ENCODE results near the gene WIZ. TPM values are rescaled to one million over a fixed set of nuclear protein-coding genes. Genes with fewer than 3 reads are reported as not detected.

Gene WIZ
- total RNA-seq, 1 experiment from 2014 or later, result 24.3 TPM

DNA sequence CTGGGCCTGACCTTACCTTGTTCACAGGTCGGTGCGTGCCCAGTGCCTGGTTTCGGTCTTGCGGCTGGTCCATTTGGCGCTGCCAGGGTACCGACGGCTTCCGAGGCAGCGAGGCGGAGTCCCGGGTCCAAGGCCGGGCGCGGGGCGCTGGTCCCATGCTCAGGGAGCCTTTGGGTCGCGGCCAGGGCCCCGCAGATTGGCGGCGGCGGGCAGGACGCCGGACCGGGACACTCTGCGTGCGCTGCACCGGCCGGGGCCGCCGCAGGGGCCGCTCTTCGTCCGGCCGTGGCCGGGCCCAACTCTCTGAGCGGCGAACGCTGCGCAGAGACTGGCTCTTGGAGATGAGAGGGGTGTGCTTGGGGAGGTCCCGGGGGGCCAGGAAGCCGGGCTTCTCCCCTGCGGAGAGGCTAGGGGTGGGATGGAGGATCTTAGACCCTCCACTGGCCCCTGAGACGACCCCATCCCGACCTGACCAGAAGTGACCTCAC lies 3.4 kb upstream of the WIZ start:
- peaks cover 13% of the 10 kb centered on the region for H3K27me3 ChIP-seq
- DNase-seq, result no peak
- no peak overlapping the region for H3K4me3 ChIP-seq
- no peaks in the 10 kb centered on the region for H3K9me3 ChIP-seq
- H3K36me3 ChIP-seq, result no peaks in the 10 kb centered on the region

DNA sequence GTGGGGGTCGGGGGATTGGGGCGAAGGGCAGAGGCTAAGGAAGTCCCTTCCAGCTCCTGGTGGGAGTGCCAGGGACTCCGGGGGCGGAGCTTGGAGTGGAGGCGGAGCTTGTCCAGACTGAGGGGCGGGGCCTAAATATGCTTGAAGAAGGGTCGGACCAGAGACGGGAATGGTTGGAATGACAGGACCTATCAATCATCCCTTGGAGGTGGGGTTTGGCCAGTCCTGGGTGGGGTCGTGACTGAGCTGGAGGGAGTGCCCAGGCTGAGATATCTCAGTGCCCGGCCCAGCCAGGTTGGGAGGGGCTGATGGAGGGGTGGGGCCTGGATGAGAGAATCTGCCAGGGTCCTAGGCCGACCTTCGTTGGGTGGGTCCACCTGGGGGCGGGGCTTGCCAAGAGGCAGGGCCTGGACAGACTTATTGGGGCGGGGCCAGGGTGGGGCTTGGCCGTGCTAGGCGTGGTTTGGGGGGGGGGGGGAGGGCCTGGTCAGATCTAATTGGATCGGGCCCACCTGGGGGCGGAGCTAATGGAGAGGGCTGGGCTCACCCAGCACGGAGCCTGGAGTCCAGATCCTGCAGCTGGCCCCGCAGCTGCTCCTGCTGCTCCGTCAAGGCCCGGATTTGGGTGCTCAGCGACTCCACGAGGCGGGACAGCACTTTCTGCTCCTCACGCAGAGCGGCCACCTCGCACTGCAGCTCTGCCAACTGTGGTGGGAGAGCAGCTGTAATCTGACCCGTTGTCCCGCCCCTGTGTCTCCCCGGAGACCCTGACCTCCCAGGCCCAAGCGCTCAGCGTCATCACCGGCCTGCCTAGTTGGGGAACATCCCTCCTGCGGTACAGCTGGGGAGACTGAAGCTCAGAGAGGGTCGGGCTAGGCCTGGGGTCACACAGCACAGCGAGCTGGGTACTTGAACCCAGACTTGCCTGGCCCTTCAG lies 2.6 kb upstream of the WIZ start:
- H3K4me3 ChIP-seq, result no peak overlapping the region
- peaks cover 9% of the 10 kb centered on the region for H3K27me3 ChIP-seq
- no peaks in the 10 kb centered on the region for H3K9me3 ChIP-seq
- DNase-seq, result peak; percentile 75
- H3K36me3 ChIP-seq, result no peaks in the 10 kb centered on the region

DNA sequence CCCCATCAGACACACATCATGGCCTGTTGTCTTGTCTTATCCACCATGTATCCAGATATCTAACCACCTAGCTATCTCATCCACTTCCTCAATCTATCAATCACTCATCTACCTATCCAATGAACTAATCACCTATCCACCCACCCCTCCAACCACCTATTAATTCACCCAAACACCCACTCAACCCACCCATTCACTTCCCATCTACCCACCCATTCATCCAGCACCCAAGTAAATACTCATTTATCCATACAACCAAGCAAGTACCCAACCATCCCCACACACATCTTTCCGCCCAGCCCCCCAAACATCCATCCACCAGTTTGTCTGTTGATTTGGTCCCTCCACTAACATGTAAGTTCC lies 753 bp upstream of the WIZ start:
- no peaks in the 10 kb centered on the region for H3K36me3 ChIP-seq
- DNase-seq, result no peak
- no peaks in the 10 kb centered on the region; the same call in 1 of the 2 replicates for H3K27me3 ChIP-seq
- no peaks in the 10 kb centered on the region for H3K9me3 ChIP-seq
- H3K4me3 ChIP-seq, result no peak overlapping the region

DNA sequence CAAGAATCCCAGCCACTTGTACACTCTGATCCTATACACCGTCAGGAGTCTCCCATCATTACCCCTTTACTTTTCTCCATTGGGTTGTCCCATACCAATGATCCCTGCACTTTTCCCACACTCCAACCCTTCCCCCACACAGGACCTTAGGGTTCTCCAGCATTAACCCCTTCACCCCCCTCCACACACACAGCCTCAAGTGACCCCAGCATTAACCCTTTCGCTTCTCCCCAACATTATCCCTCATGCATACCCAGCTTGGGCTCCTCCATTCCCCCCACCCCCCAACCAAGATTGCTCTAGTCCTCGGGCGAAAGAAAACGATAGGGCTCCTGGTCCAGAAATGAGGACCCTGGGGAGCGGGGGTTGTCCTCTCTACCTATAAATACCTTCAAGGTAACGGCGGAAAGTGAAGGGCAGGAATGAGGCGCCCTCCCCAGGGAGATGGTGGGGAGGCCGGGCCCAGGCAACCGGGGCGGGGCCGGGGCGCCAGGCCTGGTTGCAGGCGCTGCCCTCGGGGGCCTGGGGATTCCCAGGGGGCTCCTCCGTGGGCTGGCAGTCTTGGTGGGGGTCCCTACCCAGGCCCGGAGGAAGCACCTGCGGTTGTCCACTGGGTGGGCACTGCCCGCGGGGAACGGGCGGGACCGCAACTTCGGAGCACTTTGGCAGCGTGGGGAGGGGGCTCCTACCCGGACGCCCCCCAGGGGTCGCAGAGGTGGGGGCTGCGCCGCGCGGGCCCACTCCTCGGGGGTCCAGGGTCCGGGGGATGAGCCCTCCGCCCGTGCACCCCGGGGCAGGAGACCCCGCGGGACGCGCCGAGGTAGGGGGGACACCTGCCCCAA lies 757 bp downstream of the WIZ start:
- H3K9me3 ChIP-seq, result no peaks in the 10 kb centered on the region
- H3K4me3 ChIP-seq, result peak overlapping the region; percentile 38
- DNase-seq, result no peak
- no peaks in the 10 kb centered on the region for H3K36me3 ChIP-seq
- no peaks in the 10 kb centered on the region; the same call in 1 of the 2 replicates for H3K27me3 ChIP-seq

DNA sequence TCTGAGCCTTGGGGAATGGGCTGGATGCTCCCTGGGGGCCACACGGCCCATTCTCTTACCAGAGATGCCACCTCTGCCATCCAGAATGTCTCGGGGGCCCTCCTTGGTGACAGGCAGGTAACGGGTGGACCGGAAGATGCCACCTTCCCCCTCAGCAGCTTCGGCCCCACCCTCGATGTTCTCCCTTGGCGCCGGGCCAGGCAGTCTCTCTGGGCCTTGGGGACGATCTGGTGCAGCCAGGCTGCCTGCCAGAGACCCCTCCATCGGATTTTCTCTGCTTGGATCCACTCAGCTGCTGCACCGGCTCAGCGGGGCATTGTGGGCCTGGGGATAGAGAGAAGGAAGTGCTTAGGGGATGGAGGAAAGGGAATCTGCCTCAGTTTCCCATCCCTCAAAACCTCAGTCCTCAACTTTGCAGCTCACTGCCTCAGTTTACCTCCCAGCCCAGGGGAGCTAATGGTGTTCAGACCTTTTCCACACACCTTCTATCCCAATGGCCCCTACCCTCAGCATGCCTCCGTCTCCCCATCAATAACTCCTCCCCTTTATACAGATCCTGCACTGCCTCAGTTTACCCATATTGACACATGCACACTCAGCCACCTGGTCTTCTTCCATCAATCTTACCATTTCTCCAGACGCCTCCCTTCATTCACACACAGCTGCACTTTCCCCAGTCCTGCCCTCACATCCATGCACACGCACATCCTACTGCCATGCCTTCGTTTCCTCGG lies 1.5 kb downstream of the WIZ start:
- Histone ChIP-seq H3K27me3 (no peaks in the 10 kb centered on the region; the same call in 1 of the 2 replicates), H3K36me3 (no peaks in the 10 kb centered on the region), H3K4me3 (no peak overlapping the region), H3K9me3 (no peaks in the 10 kb centered on the region)
- no peak for DNase-seq

DNA sequence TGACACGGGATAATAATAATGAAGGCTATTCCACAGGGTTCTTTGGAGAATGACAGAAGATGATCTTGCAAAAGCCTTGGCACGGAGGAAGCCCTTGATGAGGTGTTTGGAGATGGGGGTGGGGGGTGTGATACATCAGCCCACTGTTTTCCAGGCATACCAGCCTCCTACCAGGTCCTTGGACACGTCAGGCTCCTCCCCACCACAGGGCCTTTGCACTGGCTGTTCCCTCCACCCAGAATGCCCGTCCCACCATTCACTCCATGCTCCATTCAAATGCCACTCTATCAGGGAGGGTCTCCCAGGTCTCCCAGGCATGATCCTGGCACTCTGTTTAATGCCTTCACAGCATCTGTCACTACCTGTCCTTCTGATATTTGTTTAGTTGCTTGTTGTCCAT lies 2.7 kb downstream of the WIZ start:
- Histone ChIP-seq H3K4me3 (no peak overlapping the region), H3K9me3 (no peaks in the 10 kb centered on the region), H3K27me3 (no peaks in the 10 kb centered on the region; the same call in 1 of the 2 replicates), H3K36me3 (no peaks in the 10 kb centered on the region)
- DNase-seq, result no peak

DNA sequence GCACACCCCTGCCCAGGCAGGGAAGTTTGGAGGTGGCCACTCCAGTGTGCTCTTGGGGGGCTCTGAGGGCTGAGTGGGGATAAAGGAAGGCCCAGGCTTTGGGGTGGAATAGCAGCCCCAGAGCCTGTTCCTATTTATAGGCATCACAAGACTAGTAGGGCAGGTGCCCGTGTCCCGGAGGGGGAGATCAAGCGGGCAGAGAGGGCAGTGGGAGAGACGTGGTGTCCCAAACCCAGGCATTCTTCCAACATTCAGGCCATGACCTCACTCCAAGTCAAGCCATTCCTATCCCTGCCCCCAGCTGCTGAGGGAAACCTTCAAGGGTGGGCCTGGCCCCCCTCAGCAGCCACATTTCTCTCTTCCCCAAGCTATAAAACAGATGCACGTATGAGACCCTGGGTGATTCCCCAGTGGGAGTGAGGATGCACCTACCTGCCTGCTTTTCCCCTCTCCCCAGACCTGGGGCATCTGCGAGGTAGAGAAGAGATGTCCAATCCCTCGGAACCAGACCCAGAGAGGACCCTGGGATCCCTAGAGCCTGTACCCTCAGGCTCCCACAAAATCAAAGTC lies 3.9 kb downstream of the WIZ start:
- no peaks in the 10 kb centered on the region; the same call in 1 of the 2 replicates for H3K27me3 ChIP-seq
- H3K36me3 ChIP-seq, result no peaks in the 10 kb centered on the region
- H3K9me3 ChIP-seq, result no peaks in the 10 kb centered on the region
- no peak for DNase-seq
- H3K4me3 ChIP-seq, result no peak overlapping the region

DNA sequence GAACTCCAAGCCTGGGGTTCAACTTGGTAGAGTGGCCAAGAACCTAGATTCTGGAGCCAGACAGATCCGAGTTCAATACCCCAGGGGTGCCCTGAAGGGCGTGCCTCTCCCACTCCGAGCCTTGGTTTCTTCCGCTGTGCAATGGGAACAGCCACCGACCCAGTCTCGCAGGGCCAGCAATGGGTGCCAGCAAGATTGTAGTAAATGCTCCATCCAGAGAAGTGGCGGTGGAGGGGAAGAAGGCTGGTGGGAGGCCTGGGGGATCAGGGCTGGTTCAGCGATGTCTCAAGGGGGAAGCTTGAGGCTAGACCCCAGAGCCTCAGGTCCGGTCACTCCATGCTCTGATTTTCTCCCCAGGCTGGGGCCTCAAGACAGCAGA lies 4.5 kb downstream of the WIZ start:
- Histone ChIP-seq H3K9me3 (no peaks in the 10 kb centered on the region), H3K36me3 (no peaks in the 10 kb centered on the region), H3K27me3 (no peaks in the 10 kb centered on the region; the same call in 1 of the 2 replicates), H3K4me3 (no peak overlapping the region)
- DNase-seq, result no peak

DNA sequence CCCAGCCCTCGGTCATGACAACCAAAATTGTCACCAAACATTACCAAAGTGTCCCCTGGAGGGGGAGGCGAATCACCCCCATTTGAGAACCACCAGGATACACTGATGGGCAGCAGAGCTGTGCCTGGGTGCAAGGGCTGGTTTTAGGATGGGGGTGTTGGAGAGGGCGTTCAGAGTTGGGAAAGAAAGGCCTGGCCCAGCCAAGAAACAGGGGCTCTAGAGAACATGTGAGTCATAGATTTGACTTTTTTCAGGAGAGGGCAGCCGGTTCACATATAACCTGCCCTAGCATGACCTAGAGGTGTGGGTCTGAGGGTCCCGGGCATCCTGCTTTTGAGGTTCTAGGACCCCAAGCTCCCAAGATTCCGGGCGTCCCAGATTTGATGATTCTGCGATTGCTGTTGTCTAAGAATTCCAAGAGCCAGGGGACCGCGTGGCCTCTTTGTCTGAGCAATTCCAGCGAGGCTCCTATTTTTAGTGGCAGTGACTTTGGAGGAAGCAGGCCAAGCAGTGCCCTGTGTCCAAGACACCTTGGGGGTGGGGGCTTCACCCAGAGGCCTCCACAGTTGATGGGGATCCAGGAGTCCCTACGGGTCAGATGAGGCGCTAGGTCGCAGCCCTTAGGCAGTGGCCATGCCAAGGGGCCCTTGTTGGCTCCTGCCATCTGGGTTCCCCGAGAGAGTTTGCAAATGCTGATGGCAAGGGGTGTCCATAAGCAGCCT lies 5.1 kb downstream of the WIZ start:
- H3K27me3 ChIP-seq, result no peaks in the 10 kb centered on the region; the same call in 1 of the 2 replicates
- no peaks in the 10 kb centered on the region for H3K9me3 ChIP-seq
- DNase-seq, result no peak
- no peaks in the 10 kb centered on the region for H3K36me3 ChIP-seq
- H3K4me3 ChIP-seq, result no peak overlapping the region

DNA sequence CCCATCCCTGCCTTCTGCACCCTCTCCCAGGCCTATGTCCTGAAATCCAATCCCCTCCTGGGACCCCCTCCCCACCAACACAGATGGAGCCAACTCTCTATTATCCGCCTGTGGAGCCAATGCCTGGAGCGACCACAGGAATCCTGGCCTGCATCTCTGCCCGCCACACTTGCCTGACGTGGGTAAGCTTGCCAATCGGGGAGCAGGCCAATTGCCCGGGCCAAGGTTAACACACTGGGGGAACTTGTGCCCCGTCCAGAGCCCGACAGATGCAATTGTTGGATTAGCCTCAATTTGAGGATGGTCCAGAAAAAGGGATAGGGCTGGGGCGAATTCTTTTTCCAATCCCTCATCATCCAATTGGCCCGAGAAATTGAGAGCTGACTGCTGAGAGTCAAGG lies 5.9 kb downstream of the WIZ start:
- Histone ChIP-seq H3K9me3 (no peaks in the 10 kb centered on the region), H3K36me3 (no peaks in the 10 kb centered on the region), H3K27me3 (no peaks in the 10 kb centered on the region; the same call in 1 of the 2 replicates), H3K4me3 (no peak overlapping the region)
- DNase-seq, result peak; percentile 98

DNA sequence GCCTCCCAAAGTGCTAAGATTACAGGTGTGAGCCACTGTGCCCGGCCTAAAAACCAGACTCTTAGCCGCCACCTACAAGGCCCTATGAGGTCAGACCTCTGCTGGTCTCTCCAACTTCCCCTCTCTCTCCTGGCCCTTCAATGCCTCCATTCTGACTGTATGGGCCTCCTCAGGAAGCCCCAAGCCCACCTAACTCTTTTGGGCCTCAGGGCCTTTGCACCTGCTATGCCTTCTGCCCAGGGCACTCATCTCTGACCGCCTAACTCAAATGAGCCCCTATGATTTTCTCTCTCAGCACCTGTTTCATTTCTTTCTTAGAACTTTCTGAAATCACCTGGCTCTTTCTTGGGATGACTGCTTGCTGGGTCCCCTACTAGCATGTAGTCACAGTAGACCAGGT lies 6.4 kb downstream of the WIZ start:
- Histone ChIP-seq H3K9me3 (no peaks in the 10 kb centered on the region), H3K36me3 (no peaks in the 10 kb centered on the region), H3K4me3 (no peak overlapping the region), H3K27me3 (no peaks in the 10 kb centered on the region; the same call in 1 of the 2 replicates)
- DNase-seq, result no peak

DNA sequence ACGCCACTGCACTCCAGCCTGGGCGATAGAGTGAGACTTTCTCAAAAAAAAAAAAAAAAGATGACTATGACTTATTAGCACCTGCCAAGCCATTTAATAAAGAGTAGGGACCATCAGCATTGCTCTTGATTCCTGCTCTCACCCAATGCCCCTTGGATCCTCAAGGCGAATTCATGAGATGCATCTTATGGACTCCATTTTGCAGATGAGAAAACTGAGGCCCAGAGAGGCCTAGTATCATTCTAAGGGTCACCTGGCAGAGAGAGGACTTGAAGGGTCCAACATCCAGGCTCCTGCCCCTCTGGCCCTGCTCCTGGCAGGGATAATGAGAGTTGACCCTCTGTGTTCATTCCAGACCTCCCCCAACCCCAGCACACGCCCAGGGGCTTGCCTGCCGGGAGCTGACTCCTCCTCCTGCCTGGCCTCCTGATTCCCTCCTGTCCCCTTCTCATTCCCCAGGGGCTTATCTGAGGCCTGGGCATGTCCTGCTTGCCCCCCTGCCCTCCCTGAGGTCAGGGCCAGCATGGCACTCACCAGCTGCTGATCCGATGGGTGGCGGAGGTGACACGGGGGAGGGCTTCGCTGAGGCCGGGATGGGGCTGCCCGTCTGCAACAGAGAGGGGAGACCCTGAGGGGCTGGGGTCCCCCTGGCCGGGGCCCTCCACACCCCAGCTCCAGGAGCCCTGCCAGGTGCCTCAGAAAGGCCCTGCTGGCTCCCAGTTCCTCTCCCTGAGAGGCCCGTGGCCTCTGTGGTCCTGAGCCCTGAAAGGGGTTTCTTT lies 7.4 kb downstream of the WIZ start:
- no peaks in the 10 kb centered on the region for H3K36me3 ChIP-seq

DNA sequence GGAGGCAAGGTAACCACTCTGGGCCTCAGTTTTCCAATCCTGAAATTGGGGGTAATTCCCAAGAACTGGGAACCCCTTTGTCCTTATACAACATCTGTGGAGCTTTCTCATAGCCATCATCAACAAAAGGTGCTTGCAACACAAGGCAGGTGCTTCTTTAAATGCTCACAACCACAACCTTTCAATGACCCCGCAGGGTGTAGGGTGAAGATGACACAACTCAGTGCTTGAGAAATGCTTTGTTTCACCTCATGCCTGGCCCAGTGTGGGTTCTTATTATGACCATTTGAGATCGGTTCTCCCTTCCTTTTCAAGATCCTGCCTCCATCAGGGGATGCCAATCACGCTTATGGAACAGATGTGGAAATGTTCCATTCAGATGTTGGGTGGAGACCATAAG lies 8.4 kb downstream of the WIZ start:
- H3K9me3 ChIP-seq, result no peaks in the 10 kb centered on the region
- H3K27me3 ChIP-seq, result no peaks in the 10 kb centered on the region
- H3K36me3 ChIP-seq, result no peaks in the 10 kb centered on the region
- H3K4me3 ChIP-seq, result no peak overlapping the region
- no peak for DNase-seq

More for the DNA sequence above, 7.4 kb downstream of the WIZ start:
- Histone ChIP-seq H3K4me3 (no peak overlapping the region), H3K9me3 (no peaks in the 10 kb centered on the region), H3K27me3 (no peaks in the 10 kb centered on the region)
- DNase-seq, result no peak

DNA sequence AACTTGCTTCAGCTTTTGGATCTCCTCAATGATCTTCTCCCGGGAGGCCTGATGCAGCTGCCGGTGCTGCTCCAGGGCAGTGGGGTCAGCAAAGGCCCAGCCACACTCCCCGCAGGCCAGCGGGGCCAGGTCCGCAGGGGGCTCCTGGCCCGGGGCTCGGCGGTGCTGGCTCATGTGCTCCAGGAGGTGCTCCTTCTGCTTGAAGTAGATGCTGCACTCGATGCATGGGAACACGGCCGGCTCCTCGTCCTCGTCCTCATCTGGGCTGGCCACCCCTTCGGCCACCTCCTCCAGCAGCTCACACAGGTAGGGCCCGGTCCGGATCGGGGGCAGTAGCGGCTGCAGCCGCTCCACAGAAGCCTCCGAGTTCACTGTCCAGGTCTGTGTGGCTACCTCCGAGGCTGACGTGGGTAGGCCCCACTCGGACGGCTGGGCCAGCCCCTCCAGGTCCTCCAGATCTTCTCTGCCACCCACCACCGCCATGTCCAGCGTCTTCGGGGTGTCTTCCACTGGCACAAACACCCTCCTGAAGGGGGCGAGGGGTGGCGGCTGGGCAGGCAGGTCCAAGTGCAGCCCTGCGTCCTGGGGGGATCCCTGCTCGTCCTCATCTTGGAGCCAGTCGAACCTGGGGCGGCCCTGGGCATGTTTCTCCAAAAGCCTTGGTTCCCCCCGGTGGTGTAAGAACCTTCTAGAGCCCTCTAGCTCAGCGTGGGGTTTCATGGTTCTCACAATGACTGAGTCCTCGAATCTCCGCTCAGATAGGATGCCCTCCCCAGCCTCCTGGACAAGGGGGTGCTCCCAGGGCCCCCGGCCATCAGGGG lies 9.7 kb downstream of the WIZ start:
- Histone ChIP-seq H3K36me3 (no peaks in the 10 kb centered on the region), H3K4me3 (no peak overlapping the region), H3K27me3 (no peaks in the 10 kb centered on the region), H3K9me3 (no peaks in the 10 kb centered on the region)
- no peak for DNase-seq

Measured in MG63 (cell line).